Measurements from ENCODE around the gene IFFO2.

DNA sequence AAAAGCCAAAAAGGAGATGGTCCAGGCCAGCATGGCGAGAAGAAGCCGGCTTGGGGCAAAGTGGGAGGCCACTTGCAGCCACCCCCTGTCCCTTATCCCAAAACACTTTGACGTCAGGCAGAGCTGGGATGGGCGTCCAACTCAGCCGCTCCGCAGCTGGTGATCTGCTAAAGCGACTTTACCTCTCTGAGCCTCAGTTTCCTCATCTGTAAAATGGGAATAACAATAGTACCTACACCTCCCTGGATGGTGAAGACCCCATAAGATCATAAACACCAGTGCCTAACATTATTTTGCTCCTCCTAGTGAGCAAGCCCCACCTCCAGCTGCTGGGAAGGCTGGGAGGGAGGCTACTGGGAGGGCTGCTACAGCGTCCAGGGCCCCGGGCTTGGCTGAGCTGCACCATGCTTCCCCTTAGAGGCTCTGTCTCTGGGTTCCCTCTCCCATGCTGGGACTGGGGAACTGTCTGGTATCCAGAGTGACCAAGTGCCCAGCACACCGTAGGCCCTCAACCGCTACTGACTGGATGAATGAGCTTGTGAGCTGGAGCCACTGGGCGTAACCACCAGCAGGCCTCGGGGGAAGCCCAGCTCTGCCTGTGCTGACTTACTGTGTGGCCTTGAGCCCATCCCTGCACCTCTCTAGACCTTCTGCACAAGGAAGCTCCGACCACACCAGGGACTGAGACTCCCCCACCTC is 18.3 kb downstream of the IFFO2 start:
- TF ChIP-seq CTCF (IDR thresholded peaks at IDR 0.05 in 2 of 3, conservative IDR thresholded peaks at IDR 0.05 in 1 of 3; ENCODE audit: borderline replicate concordance in 1 of 3, insufficient read depth in 1 of 3, low read depth in 2 of 3, low read length in 2 of 3) (no peak), EZH2phosphoT487 (IDR thresholded peaks at IDR 0.05; ENCODE audit: borderline replicate concordance) (no peak), ZBTB33 (IDR thresholded peaks at IDR 0.05; ENCODE audit: extremely low read depth, insufficient replicate concordance, low read length) (no peak)
